NCI-H128 (cell line): Measurements from ENCODE around the gene CREB1.
A peak's percentile ranks its signal among the peaks of the same experiment; 100 is the strongest.
"Not testable (repeated sequence)": the region's sequence is repeated elsewhere in the genome, so short reads cannot be mapped to it uniquely, and the experiment has no call there.

Experiments used
- DNase-seq: peaks from one replicate; lab custom pipeline; 2025; ENCODE audit not compliant: unreplicated experiment; lab: John Stamatoyannopoulos, UW

CREB1 gene

GRCh38 chr2:207529330-207530159 is at the start of gene CREB1:
TSS of gene CREB1 (plus strand) at chr2:207529962. CDS start at chr2:207555636, 25,674 bp downstream.
- DNase-seq = peak; percentile 89

GRCh38 chr2:207480521-207481040 is 49.2 kb upstream of the CREB1 start:
- DNase-seq = no peak

- DNase-seq = no peak
Observed at GRCh38 chr2:207481924-207482323, 47.8 kb upstream of the CREB1 start.

- no peak for DNase-seq
Observed at GRCh38 chr2:207482630-207483029, 47.1 kb upstream of the CREB1 start.

GRCh38 chr2:207483066-207483465 is 46.7 kb upstream of the CREB1 start:
- DNase-seq = no peak

GRCh38 chr2:207483477-207483876 is 46.3 kb upstream of the CREB1 start:
- DNase-seq = no peak

- no peak for DNase-seq
Observed at GRCh38 chr2:207484444-207485391, 45.0 kb upstream of the CREB1 start.

- DNase-seq = no peak
Observed at GRCh38 chr2:207487650-207488311, 42.0 kb upstream of the CREB1 start.

GRCh38 chr2:207489251-207489650 is 40.5 kb upstream of the CREB1 start:
- no peak for DNase-seq

- no peak for DNase-seq
Observed at GRCh38 chr2:207490441-207490840, 39.3 kb upstream of the CREB1 start.

GRCh38 chr2:207491086-207491485 is 38.7 kb upstream of the CREB1 start:
- DNase-seq = no peak

GRCh38 chr2:207491956-207492355 is 37.8 kb upstream of the CREB1 start:
- DNase-seq = no peak

- DNase-seq = no peak
Observed at GRCh38 chr2:207492461-207492860, 37.3 kb upstream of the CREB1 start.

GRCh38 chr2:207494137-207494536 is 35.6 kb upstream of the CREB1 start:
- no peak for DNase-seq

- DNase-seq = not testable (repeated sequence)
Observed at GRCh38 chr2:207496936-207497335, 32.8 kb upstream of the CREB1 start.

- DNase-seq = no peak
Observed at GRCh38 chr2:207497596-207497995, 32.2 kb upstream of the CREB1 start.

GRCh38 chr2:207498427-207498826 is 31.3 kb upstream of the CREB1 start:
- no peak for DNase-seq

GRCh38 chr2:207499114-207499513 is 30.6 kb upstream of the CREB1 start:
- DNase-seq = no peak

- no peak for DNase-seq
Observed at GRCh38 chr2:207501802-207502576, 27.8 kb upstream of the CREB1 start.

GRCh38 chr2:207502577-207503198 is 27.1 kb upstream of the CREB1 start:
- DNase-seq = no peak
